ENCODE results near the gene TNNI3. TPM values are rescaled to one million over a fixed set of nuclear protein-coding genes. Genes with fewer than 3 reads are reported as not detected.

TNNI3 gene
- total RNA-seq, 1 experiment from 2014 or later = 15.0 TPM

DNA sequence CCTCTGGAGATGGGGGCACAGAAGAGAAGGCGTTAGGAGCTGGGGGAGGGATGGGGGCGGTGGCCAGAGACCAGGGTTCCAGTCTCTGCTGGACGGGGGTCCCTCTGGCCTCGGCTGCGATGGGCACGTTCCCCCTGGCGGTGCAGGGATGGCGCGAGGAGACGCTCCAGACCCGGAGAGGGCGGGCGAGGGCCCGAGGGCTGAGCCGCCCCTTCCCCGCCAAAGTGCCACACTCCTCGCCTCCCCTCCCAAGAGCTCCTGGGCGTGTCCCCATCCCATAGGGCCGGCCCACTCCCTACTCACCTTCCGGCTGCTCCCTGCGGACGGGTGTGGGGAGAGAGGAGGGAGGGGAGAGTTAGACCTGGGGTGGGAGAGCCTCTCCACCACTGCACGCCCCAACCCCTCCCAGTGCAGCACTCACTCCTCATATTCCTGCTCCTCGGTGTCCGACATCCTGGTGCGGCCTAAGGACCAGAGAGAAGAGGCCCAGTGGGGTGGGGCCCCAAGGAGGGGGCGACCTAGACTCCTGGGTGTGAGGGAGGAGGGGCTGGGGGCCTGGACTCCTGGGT is 10.7 kb downstream of the TNNI3 start (continued):
- TF ChIP-seq, protein P1, sequence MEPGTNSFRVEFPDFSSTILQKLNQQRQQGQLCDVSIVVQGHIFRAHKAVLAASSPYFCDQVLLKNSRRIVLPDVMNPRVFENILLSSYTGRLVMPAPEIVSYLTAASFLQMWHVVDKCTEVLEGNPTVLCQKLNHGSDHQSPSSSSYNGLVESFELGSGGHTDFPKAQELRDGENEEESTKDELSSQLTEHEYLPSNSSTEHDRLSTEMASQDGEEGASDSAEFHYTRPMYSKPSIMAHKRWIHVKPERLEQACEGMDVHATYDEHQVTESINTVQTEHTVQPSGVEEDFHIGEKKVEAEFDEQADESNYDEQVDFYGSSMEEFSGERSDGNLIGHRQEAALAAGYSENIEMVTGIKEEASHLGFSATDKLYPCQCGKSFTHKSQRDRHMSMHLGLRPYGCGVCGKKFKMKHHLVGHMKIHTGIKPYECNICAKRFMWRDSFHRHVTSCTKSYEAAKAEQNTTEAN (CRISPR knock-in tag; IDR thresholded peaks at IDR 0.05) = 0 out of 2 replicates have a peak, but pooled peaks have one; percentile 47
- peak; percentile 63; the same call in 1 of the 2 replicates for TF ChIP-seq FOXK1 (CRISPR knock-in tag; IDR thresholded peaks at IDR 0.05)
- 0 out of 2 replicates have a peak, but pooled peaks have one; percentile 18 for TF ChIP-seq FOXP1 (CRISPR knock-in tag; IDR thresholded peaks at IDR 0.05; ENCODE audit: borderline replicate concordance)
- TF ChIP-seq, protein P2, sequence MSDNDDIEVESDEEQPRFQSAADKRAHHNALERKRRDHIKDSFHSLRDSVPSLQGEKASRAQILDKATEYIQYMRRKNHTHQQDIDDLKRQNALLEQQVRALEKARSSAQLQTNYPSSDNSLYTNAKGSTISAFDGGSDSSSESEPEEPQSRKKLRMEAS (CRISPR knock-in tag; IDR thresholded peaks at IDR 0.05) = peak; percentile 79
- no peak for TF ChIP-seq TP53 (CRISPR knock-in tag; IDR thresholded peaks at IDR 0.05)
- peak; percentile 87 for TF ChIP-seq SP1 (CRISPR knock-in tag; conservative IDR thresholded peaks at IDR 0.05)
- no peak for TF ChIP-seq GRHL2 (CRISPR knock-in tag; IDR thresholded peaks at IDR 0.05; ENCODE audit: insufficient replicate concordance, severe bottlenecking)
- peak; percentile 58; the same call in 1 of the 2 replicates for TF ChIP-seq TEAD1 (CRISPR knock-in tag; IDR thresholded peaks at IDR 0.05)

DNA sequence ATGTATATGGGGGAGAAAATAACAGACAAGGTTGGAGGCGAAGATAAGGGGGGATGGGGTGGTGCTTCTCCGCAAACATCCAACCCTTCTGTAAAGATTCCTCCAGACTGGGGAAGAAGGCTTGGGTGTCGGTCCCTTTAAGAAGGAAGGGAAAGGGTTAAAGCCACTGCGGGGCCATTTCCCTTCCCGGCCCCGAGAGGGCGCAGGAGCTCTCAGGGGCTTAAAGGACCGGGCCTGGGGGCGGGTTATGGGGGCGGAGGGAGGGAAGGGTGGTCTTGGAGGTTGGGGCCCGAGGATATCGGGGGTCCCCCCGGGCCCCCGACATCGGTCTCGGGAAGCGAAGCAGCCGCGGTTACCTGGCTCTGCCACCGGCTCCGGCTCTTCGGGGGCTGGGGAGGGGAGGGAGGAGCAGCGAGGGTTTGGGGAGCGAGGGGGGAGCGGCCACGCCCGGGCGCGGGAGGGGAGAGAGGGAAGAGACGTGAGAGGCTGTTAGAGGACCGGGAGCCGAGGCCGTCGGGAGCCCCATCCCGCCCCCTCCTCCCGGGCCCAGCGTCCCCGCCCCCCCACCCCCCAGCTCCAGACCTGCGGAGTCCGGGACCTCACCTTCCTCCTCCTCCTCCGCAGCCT is 11.3 kb downstream of the TNNI3 start:
- Mint-ChIP-seq H3K27me3 (ENCODE audit: low read depth) (peaks cover 26% of the 10 kb centered on the region), H3K4me1 (peaks cover 39% of the 10 kb centered on the region), H3K36me3 (peaks cover 4% of the 10 kb centered on the region; the same call in 1 of the 2 replicates), H3K27ac (no peak overlapping the region), H3K4me3 (peak overlapping the region; percentile 65), H3K9me3 (no peaks in the 10 kb centered on the region)
- DNase-seq (ENCODE audit: low spot score) = peak; percentile 79
- POLR2A ChIA-PET = interaction anchor here (0.6 to 2.5 kb wide), 8 partner anchors 10 to 193 kb away, joined by 3 to 11 read pairs (median 4); partner anchors contain the start of genes KMT5C and PPP6R1
- TF ChIP-seq, protein P3, sequence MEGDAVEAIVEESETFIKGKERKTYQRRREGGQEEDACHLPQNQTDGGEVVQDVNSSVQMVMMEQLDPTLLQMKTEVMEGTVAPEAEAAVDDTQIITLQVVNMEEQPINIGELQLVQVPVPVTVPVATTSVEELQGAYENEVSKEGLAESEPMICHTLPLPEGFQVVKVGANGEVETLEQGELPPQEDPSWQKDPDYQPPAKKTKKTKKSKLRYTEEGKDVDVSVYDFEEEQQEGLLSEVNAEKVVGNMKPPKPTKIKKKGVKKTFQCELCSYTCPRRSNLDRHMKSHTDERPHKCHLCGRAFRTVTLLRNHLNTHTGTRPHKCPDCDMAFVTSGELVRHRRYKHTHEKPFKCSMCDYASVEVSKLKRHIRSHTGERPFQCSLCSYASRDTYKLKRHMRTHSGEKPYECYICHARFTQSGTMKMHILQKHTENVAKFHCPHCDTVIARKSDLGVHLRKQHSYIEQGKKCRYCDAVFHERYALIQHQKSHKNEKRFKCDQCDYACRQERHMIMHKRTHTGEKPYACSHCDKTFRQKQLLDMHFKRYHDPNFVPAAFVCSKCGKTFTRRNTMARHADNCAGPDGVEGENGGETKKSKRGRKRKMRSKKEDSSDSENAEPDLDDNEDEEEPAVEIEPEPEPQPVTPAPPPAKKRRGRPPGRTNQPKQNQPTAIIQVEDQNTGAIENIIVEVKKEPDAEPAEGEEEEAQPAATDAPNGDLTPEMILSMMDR (IDR thresholded peaks at IDR 0.05) = peak; percentile 75
- TF ChIP-seq FOXJ3 (CRISPR knock-in tag; IDR thresholded peaks at IDR 0.05; ENCODE audit: borderline replicate concordance) = no peak
- CTCF ChIA-PET = interaction anchor here (0.5 to 3.2 kb wide), 51 partner anchors 8 to 947 kb away, joined by 3 to 108 read pairs (median 4); partner anchors contain the start of genes DNAAF3, EPS8L1, FIZ1 and HSPBP1
- ATAC-seq = peak; percentile 33

DNA sequence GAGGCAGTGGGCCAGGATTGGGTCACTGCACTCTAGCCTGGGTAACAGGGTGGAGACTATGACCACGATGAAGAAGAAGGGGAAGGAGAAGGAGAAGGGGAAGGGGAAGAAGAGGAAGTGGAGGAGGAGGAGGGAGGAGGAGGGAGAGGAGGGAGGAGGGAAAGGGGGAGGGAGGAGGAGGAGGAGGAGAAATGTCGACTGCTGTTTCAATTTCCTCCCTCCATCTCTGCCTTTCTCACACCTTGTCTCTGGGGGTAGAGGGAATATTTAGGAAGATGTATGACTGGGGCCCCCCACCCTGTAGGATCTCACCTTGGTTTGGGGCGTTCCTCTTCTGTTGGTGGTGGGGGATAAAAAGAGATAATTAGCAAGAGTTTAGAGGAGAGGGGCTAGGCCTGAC is 12.3 kb downstream of the TNNI3 start:
- no peak for DNase-seq (ENCODE audit: low spot score)
- Mint-ChIP-seq H3K27ac (no peak overlapping the region), H3K4me1 (peaks cover 38% of the 10 kb centered on the region), H3K27me3 (ENCODE audit: low read depth) (peaks cover 23% of the 10 kb centered on the region), H3K36me3 (peaks cover 8% of the 10 kb centered on the region), H3K4me3 (peak overlapping the region; percentile 65), H3K9me3 (no peaks in the 10 kb centered on the region)
- no peak for ATAC-seq
- POLR2A ChIA-PET = no interaction called here
- CTCF ChIA-PET = interaction anchor here (1.0 to 3.2 kb wide), 10 partner anchors 10 to 194 kb away, joined by 4 to 108 read pairs (median 18); partner anchors contain the start of genes DNAAF3, KMT5C, PPP1R12C and PPP6R1
- TF ChIP-seq, protein P4, sequence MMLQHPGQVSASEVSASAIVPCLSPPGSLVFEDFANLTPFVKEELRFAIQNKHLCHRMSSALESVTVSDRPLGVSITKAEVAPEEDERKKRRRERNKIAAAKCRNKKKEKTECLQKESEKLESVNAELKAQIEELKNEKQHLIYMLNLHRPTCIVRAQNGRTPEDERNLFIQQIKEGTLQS (CRISPR knock-in tag; conservative IDR thresholded peaks at IDR 0.05) = no peak
- TF ChIP-seq ZNF263 (CRISPR knock-in tag; IDR thresholded peaks at IDR 0.05; ENCODE audit: low read depth) = peak; percentile 65; the same call in 1 of the 2 replicates

DNA sequence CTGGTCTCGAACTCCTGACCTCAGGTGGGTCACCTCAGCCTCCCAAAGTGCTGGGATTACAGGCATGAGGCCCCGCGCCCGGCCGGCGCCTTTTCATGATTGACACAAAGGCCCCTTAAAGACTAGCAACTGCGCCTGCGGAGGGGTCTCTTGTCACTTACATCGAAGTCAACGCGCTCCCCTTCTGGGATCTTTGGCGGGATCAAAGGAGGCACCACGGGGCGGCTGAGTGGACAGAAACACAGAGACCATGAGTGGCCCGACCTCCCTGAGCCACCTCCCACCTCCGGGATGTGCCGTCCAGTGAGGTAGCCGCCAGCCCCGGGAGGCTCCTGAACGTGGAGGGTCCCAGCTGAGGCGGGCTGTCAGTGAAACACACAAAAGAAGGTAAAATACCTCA is 15.8 kb downstream of the TNNI3 start:
- no peak for TF ChIP-seq FOXK1 (CRISPR knock-in tag; IDR thresholded peaks at IDR 0.05)
- TF ChIP-seq, protein P5, sequence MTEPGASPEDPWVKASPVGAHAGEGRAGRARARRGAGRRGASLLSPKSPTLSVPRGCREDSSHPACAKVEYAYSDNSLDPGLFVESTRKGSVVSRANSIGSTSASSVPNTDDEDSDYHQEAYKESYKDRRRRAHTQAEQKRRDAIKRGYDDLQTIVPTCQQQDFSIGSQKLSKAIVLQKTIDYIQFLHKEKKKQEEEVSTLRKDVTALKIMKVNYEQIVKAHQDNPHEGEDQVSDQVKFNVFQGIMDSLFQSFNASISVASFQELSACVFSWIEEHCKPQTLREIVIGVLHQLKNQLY (CRISPR knock-in tag; IDR thresholded peaks at IDR 0.05) = no peak
- peaks cover 8% of the 10 kb centered on the region for H3K36me3 Mint-ChIP-seq
- DNase-seq (ENCODE audit: low spot score) (peak; percentile 38), ATAC-seq (no peak)
- peaks cover 25% of the 10 kb centered on the region for H3K4me1 Mint-ChIP-seq
- no peaks in the 10 kb centered on the region for H3K9me3 Mint-ChIP-seq
- no peak overlapping the region for H3K27ac Mint-ChIP-seq
- POLR2A ChIA-PET = interaction anchor here (0.6 to 2.1 kb wide), 2 partner anchors 15 to 24 kb away, joined by 3 to 8 read pairs; no protein-coding TSS in a partner anchor
- peaks cover 9% of the 10 kb centered on the region for H3K27me3 Mint-ChIP-seq (ENCODE audit: low read depth)
- CTCF ChIA-PET = interaction anchor here (0.6 to 6.1 kb wide), 34 partner anchors 9 to 711 kb away, joined by 3 to 103 read pairs (median 5); partner anchors contain the start of genes DNAAF3, FIZ1, HSPBP1 and PPP1R12C
- H3K4me3 Mint-ChIP-seq = peak overlapping the region; percentile 76

Data from WTC11 (cell line).